Loucy (cell line): ENCODE measurements around the gene YBX2.

Source experiments
- CTCF ChIP-seq: fragments of 200-600 bp; sonication (generic); conservative IDR thresholded peaks from 2 replicates; pipeline ENCODE4 v1.5.1; 2014; ENCODE audit warnings: mild to moderate bottlenecking, antibody characterized with exemption, low read length
- EZH2phosphoT487 ChIP-seq: fragments of 200-600 bp; IDR thresholded peaks from 2 replicates; pipeline ENCODE4 v1.6.1; 2018; ENCODE audit warnings: antibody characterized with exemption, mild to moderate bottlenecking, moderate library complexity, borderline replicate concordance

DNA sequence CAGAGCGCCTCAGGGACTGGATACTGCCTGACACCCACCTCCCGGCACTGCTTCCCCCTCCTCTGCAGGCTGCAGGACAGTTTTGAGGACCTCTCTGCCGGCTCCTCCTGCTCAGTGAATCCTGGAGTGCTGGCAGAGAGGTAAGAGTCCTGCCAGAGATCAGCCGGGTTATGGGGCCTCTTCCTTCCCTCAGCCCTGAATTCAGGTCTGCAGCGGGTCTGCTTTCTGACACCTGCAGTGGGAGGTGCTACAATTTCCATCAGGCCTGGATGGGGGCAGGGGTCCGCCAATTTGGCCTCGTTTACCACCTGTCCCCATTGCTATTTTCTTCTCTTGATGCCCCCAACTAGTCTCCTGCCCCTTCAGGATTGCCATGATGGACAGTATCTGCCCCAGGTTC is 37.7 kb upstream of the YBX2 start:
- no peak for TF ChIP-seq CTCF
- no peak for TF ChIP-seq EZH2phosphoT487
